HAP-1 (cell line): ENCODE data around the gene HSP90AA1.
A peak's percentile ranks its signal among the peaks of the same experiment; 100 is the strongest.
"Not testable (repeated sequence)": the region's sequence is repeated elsewhere in the genome, so short reads cannot be mapped to it uniquely, and the experiment has no call there.

Experiments used
- DNase-seq, 2 experiments: peaks; one replicate each; pipeline ENCODE4 v3.0.0-alpha.2; 2016 to 2020; ENCODE audit warnings: low spot score in 2 of 2
- H3K27me3 ChIP-seq: fragments of 250-450 bp; sonication (Bioruptor Pico); 2 replicates; pipeline ENCODE4 v1.5.1; 2020; ENCODE audit warnings: low read depth, mild to moderate bottlenecking, moderate library complexity
- H3K36me3 ChIP-seq: fragments of 250-450 bp; sonication (Bioruptor Pico); replicated peaks from 2 replicates; pipeline ENCODE4 v1.5.1; 2020; ENCODE audit warnings: mild to moderate bottlenecking
- H3K4me1 ChIP-seq: fragments of 250-450 bp; sonication (Bioruptor Pico); 2 replicates; pipeline ENCODE4 v1.5.1; 2020; ENCODE audit warnings: mild to moderate bottlenecking
- H3K4me3 ChIP-seq: fragments of 250-450 bp; sonication (Bioruptor Pico); 2 replicates; pipeline ENCODE4 v1.5.1; 2020; ENCODE audit warnings: mild to moderate bottlenecking, moderate library complexity
- H3K9me3 ChIP-seq: fragments of 250-450 bp; sonication (Bioruptor Pico); 2 replicates; pipeline ENCODE4 v1.5.1; 2020; ENCODE audit warnings: mild to moderate bottlenecking, moderate library complexity
- in situ Hi-C: fragments of 300-500 bp; cut with MboI; formaldehyde crosslinking; loops from 3 replicates; pipeline ENCODE4 v1.14.3; 2020; ENCODE audit warnings: low sequenced_read_pairs, inconsistent platforms, mixed read lengths

Gene HSP90AA1

GRCh38 chr14:102086972-102087761 lies at the start of gene HSP90AA1:
Gene HSP90AA1, minus strand, starts transcription at chr14:102087044. Its CDS starts 666 bp downstream, at chr14:102086378.
- Histone ChIP-seq H3K9me3 (no peaks in the 10 kb centered on the region), H3K36me3 (peaks cover 44% of the 10 kb centered on the region), H3K4me1 (peaks cover 35% of the 10 kb centered on the region), H3K4me3 (peak within 1 kb of the TSS; percentile 91), H3K27me3 (no peaks in the 10 kb centered on the region)
- in situ Hi-C loops: no loop called here
- peak; percentile 91 to 93 for DNase-seq

- DNase-seq, H3K4me1 ChIP-seq, H3K9me3 ChIP-seq, H3K36me3 ChIP-seq, H3K27me3 ChIP-seq, H3K4me3 ChIP-seq: not testable (repeated sequence)
- in situ Hi-C loops: loop anchor here (25.0 kb wide), 1 partner anchor 177 kb away; the partner anchor contains the start of genes MOK and ZNF839
Observed at GRCh38 chr14:102135456-102135855, 48.6 kb upstream of the HSP90AA1 start.

GRCh38 chr14:102134719-102135118 lies 47.9 kb upstream of the HSP90AA1 start:
- H3K4me1 ChIP-seq, DNase-seq, H3K9me3 ChIP-seq, H3K36me3 ChIP-seq, H3K4me3 ChIP-seq, H3K27me3 ChIP-seq: not testable (repeated sequence)
- in situ Hi-C loops: loop anchor here (25.0 kb wide), 1 partner anchor 178 kb away; the partner anchor contains the start of genes MOK and ZNF839

GRCh38 chr14:102134021-102134420 lies 47.2 kb upstream of the HSP90AA1 start:
- H3K9me3 ChIP-seq, H3K4me1 ChIP-seq, H3K27me3 ChIP-seq, H3K4me3 ChIP-seq, DNase-seq, H3K36me3 ChIP-seq: not testable (repeated sequence)
- in situ Hi-C loops: loop anchor here (25.0 kb wide), 1 partner anchor 178 kb away; the partner anchor contains the start of genes MOK and ZNF839

GRCh38 chr14:102131741-102132140 lies 44.9 kb upstream of the HSP90AA1 start:
- no peak overlapping the region for H3K4me3 ChIP-seq
- no peaks in the 10 kb centered on the region for H3K9me3 ChIP-seq
- H3K4me1 ChIP-seq: no peaks in the 10 kb centered on the region
- H3K36me3 ChIP-seq: peaks cover 3% of the 10 kb centered on the region; the same call in 1 of the 2 replicates
- DNase-seq: no peak
- in situ Hi-C loops: loop anchor here (25.0 kb wide), 1 partner anchor 181 kb away; the partner anchor contains the start of genes MOK and ZNF839
- H3K27me3 ChIP-seq: no peaks in the 10 kb centered on the region

- H3K36me3 ChIP-seq: 0 out of 2 replicates have a peak, but pooled peaks cover 3% of the 10 kb centered on the region
- in situ Hi-C loops: loop anchor here (25.0 kb wide), 1 partner anchor 185 kb away; the partner anchor contains the start of genes MOK and ZNF839
- no peak for DNase-seq
- H3K4me3 ChIP-seq: no peak overlapping the region
- H3K27me3 ChIP-seq: no peaks in the 10 kb centered on the region
- H3K9me3 ChIP-seq: no peaks in the 10 kb centered on the region
- H3K4me1 ChIP-seq: peaks cover 9% of the 10 kb centered on the region
Observed at GRCh38 chr14:102126807-102127455, 40.1 kb upstream of the HSP90AA1 start.

- peaks cover 9% of the 10 kb centered on the region for H3K4me1 ChIP-seq
- H3K9me3 ChIP-seq: no peaks in the 10 kb centered on the region
- in situ Hi-C loops: loop anchor here (25.0 kb wide), 1 partner anchor 187 kb away; the partner anchor contains the start of genes MOK and ZNF839
- peak in 1 of 2 experiments; percentile 26 for DNase-seq
- H3K36me3 ChIP-seq: 0 out of 2 replicates have a peak, but pooled peaks cover 3% of the 10 kb centered on the region
- no peak overlapping the region for H3K4me3 ChIP-seq
- H3K27me3 ChIP-seq: no peaks in the 10 kb centered on the region
Observed at GRCh38 chr14:102125546-102125945, 38.7 kb upstream of the HSP90AA1 start.

GRCh38 chr14:102124419-102124818 lies 37.6 kb upstream of the HSP90AA1 start:
- no peaks in the 10 kb centered on the region for H3K36me3 ChIP-seq
- in situ Hi-C loops: no loop called here
- H3K27me3 ChIP-seq: no peaks in the 10 kb centered on the region
- H3K4me1 ChIP-seq: peaks cover 9% of the 10 kb centered on the region
- H3K9me3 ChIP-seq: no peaks in the 10 kb centered on the region
- H3K4me3 ChIP-seq: no peak overlapping the region
- DNase-seq: no peak

GRCh38 chr14:102121567-102121966 lies 34.7 kb upstream of the HSP90AA1 start:
- no peak for DNase-seq
- H3K4me1 ChIP-seq: peaks cover 9% of the 10 kb centered on the region

GRCh38 chr14:102120888-102121287 lies 34.0 kb upstream of the HSP90AA1 start:
- Histone ChIP-seq H3K4me3 (no peak overlapping the region), H3K4me1 (peaks cover 9% of the 10 kb centered on the region), H3K9me3 (peaks cover 4% of the 10 kb centered on the region; the same call in 1 of the 2 replicates), H3K27me3 (no peaks in the 10 kb centered on the region), H3K36me3 (no peaks in the 10 kb centered on the region)
- DNase-seq: no peak
- in situ Hi-C loops: no loop called here

More at GRCh38 chr14:102121567-102121966, 34.7 kb upstream of the HSP90AA1 start:
- peaks cover 4% of the 10 kb centered on the region; the same call in 1 of the 2 replicates for H3K9me3 ChIP-seq
- no peak overlapping the region for H3K4me3 ChIP-seq
- in situ Hi-C loops: no loop called here
- H3K36me3 ChIP-seq: no peaks in the 10 kb centered on the region
- H3K27me3 ChIP-seq: no peaks in the 10 kb centered on the region

GRCh38 chr14:102117852-102118251 lies 31.0 kb upstream of the HSP90AA1 start:
- in situ Hi-C loops: no loop called here
- Histone ChIP-seq H3K27me3 (no peaks in the 10 kb centered on the region), H3K4me1 (no peaks in the 10 kb centered on the region), H3K4me3 (no peak overlapping the region), H3K36me3 (no peaks in the 10 kb centered on the region), H3K9me3 (peaks cover 4% of the 10 kb centered on the region; the same call in 1 of the 2 replicates)
- no peak for DNase-seq

GRCh38 chr14:102116361-102117180 lies 29.7 kb upstream of the HSP90AA1 start:
- in situ Hi-C loops: no loop called here
- no peaks in the 10 kb centered on the region for H3K4me1 ChIP-seq
- H3K4me3 ChIP-seq: no peak overlapping the region
- H3K9me3 ChIP-seq: peaks cover 4% of the 10 kb centered on the region; the same call in 1 of the 2 replicates
- no peaks in the 10 kb centered on the region for H3K27me3 ChIP-seq
- H3K36me3 ChIP-seq: no peaks in the 10 kb centered on the region
- no peak for DNase-seq

- in situ Hi-C loops: no loop called here
- Histone ChIP-seq H3K27me3 (no peaks in the 10 kb centered on the region), H3K4me1 (no peaks in the 10 kb centered on the region), H3K36me3 (no peaks in the 10 kb centered on the region), H3K9me3 (peaks cover 9% of the 10 kb centered on the region; the same call in 1 of the 2 replicates), H3K4me3 (no peak overlapping the region)
- DNase-seq: no peak
Observed at GRCh38 chr14:102111101-102111500, 24.3 kb upstream of the HSP90AA1 start.
